ENCODE measurements around the gene NCAPH2. TPM values are rescaled to one million over a fixed set of nuclear protein-coding genes. Genes with fewer than 3 reads are reported as not detected.

NCAPH2 gene
- polyA plus RNA-seq, 3 donors = 12.5 to 23.6 (median 18.1) TPM

DNA sequence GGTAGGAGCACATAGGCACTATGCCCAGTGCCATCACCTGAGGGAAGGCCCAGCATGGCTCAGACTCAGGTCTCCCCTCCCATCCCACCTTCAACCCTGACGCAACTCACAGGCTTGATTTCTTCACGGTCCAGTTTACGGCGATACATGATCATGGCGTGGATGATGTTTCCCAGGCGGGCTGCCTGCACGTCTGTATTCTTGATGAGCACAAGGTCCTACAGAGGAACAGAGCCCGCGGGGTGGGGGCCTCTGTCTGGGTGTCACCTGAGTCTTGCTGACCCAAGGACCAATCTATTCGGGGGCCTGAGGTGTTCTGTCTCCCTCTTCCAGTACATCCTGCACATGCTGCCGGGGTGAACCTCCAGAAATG, 66.3 kb downstream of the NCAPH2 start:
- H3K9ac ChIP-seq (ENCODE audit: insufficient read depth, low read length, poor library complexity, severe bottlenecking) = no peak overlapping the region
- H2AFZ ChIP-seq (ENCODE audit: insufficient read depth, low read depth, low read length, poor library complexity, severe bottlenecking) = no peak overlapping the region
- H3K4me3 ChIP-seq (replicated peaks in 1 of 3; ENCODE audit: low read depth in 2 of 3, low read length in 3 of 3) = no peak overlapping the region
- H3K4me2 ChIP-seq (replicated peaks; ENCODE audit: extremely low read depth, low read length, poor library complexity, severe bottlenecking) = no peak overlapping the region
- 92% methylated on average over 9 of the region's 11 CpGs for WGBS (ENCODE audit: insufficient coverage)
- no peak for TF ChIP-seq CTCF (IDR thresholded peaks at IDR 0.05)
- peaks cover 21 to 67% of the 10 kb centered on the region in 2 donors for H3K36me3 ChIP-seq (replicated peaks in 1 of 2; ENCODE audit: control insufficient read depth in 1 of 2, insufficient read depth in 2 of 2, low read length in 2 of 2)
- H3K9me3 Mint-ChIP-seq = no peaks in the 10 kb centered on the region
- H3K4me1 Mint-ChIP-seq = peaks cover 18% of the 10 kb centered on the region
- peaks cover 0 to 11% (median 8%) of the 10 kb centered on the region in 3 donors for H3K27me3 Mint-ChIP-seq (ENCODE audit: low read depth in 3 of 3)
- H3K27ac ChIP-seq (ENCODE audit: low read depth in 1 of 2, low read length in 2 of 2) = no peak overlapping the region
- H3K4me3 Mint-ChIP-seq = no peak overlapping the region
- peak in 1 of 3 donors; percentile 2 for DNase-seq
- H4K20me1 ChIP-seq (ENCODE audit: insufficient read depth, low read length) = peaks cover 11% of the 10 kb centered on the region
- H3K27me3 ChIP-seq (ENCODE audit: control insufficient read depth in 2 of 2, insufficient read depth in 2 of 2, low read length in 2 of 2) = no peaks in the 10 kb centered on the region
- peaks cover 11 to 20% of the 10 kb centered on the region in 2 donors for H3K4me1 ChIP-seq (ENCODE audit: control insufficient read depth in 1 of 2, insufficient read depth in 2 of 2, low read length in 2 of 2)
- H3K79me2 ChIP-seq (ENCODE audit: insufficient read depth, low read length) = no peaks in the 10 kb centered on the region
- H3K9me3 ChIP-seq (replicated peaks in 1 of 2; ENCODE audit: control insufficient read depth in 1 of 2, insufficient read depth in 1 of 2, low read length in 2 of 2) = no peaks in the 10 kb centered on the region
- H3K36me3 Mint-ChIP-seq = peaks cover 46 to 75% of the 10 kb centered on the region in 2 donors
- no peak overlapping the region for H3K27ac Mint-ChIP-seq
- intact Hi-C loops (cut with micrococcal nuclease) = no loop called here

Other genes starting within 250 kb of the NCAPH2 start
- 1 to 10 TPM in 1 of 3 donors, under 1 TPM in 2; 0.06 to 3.2 (median 0.13) TPM for gene MAPK12, start 246.5 kb upstream of the NCAPH2 start, polyA plus RNA-seq
- gene MAPK11, start 237.8 kb upstream of the NCAPH2 start, polyA plus RNA-seq = under 1 TPM in 1 of 3 donors, not detected in 2; 0.81 TPM
- 100 to 1,000 TPM in 1 of 3 donors, 10 to 100 TPM in 2; 38.2 to 368 (median 70.5) TPM for gene PLXNB2, start 200.6 kb upstream of the NCAPH2 start, polyA plus RNA-seq
- 10 to 100 TPM in 1 of 3 donors, 1 to 10 TPM in 2; 1.7 to 10.6 (median 2.1) TPM for gene DENND6B, start 181.2 kb upstream of the NCAPH2 start, polyA plus RNA-seq
- 10 to 100 TPM in 2 of 3 donors, 1 to 10 TPM in 1; 9.1 to 74.5 (median 10.3) TPM for gene PPP6R2, start 164.9 kb upstream of the NCAPH2 start, polyA plus RNA-seq
- gene SBF1, start 33.2 kb upstream of the NCAPH2 start, polyA plus RNA-seq = 10 to 100 TPM in 1 of 3 donors, 1 to 10 TPM in 2; 4.0 to 45.9 (median 6.2) TPM
- under 1 TPM in 1 of 3 donors, not detected in 2; 0.05 TPM for gene ADM2, start 26.7 kb upstream of the NCAPH2 start, polyA plus RNA-seq
- not detected for gene MIOX, start 21.4 kb upstream of the NCAPH2 start, polyA plus RNA-seq
- 100 to 1,000 TPM in 1 of 3 donors, 10 to 100 TPM in 2; 15.0 to 145 (median 16.6) TPM for gene LMF2, start 522 bp upstream of the NCAPH2 start, polyA plus RNA-seq
- 100 to 1,000 TPM in 1 of 3 donors, 10 to 100 TPM in 2; 39.5 to 101 (median 69.6) TPM for gene SCO2, start 17.4 kb downstream of the NCAPH2 start, polyA plus RNA-seq
- gene TYMP, start 21.8 kb downstream of the NCAPH2 start, polyA plus RNA-seq = 100 to 1,000 TPM; 787 to 994 (median 955) TPM
- 1 to 10 TPM in 2 of 3 donors, under 1 TPM in 1; 0.88 to 4.3 (median 1.4) TPM for gene KLHDC7B, start 37.7 kb downstream of the NCAPH2 start, polyA plus RNA-seq
- gene SYCE3, start 54.7 kb downstream of the NCAPH2 start, polyA plus RNA-seq = 1 to 10 TPM in 2 of 3 donors, not detected in 1; 1.9 to 3.1 TPM
- gene CPT1B, start 70.2 kb downstream of the NCAPH2 start, polyA plus RNA-seq = 10 to 100 TPM in 1 of 3 donors, under 1 TPM in 1, not detected in 1; 0.18 to 66.9 TPM
- 100 to 1,000 TPM in 1 of 3 donors, 10 to 100 TPM in 2; 29.1 to 286 (median 31.3) TPM for gene CHKB, start 74.6 kb downstream of the NCAPH2 start, polyA plus RNA-seq
- gene MAPK8IP2, start 92.6 kb downstream of the NCAPH2 start, polyA plus RNA-seq = under 1 TPM in 1 of 3 donors, not detected in 2; 0.17 TPM
- gene ARSA, start 119.9 kb downstream of the NCAPH2 start, polyA plus RNA-seq = 10 to 100 TPM; 11.9 to 85.2 (median 12.1) TPM
- gene SHANK3, start 164.6 kb downstream of the NCAPH2 start, polyA plus RNA-seq = not detected
- not detected for gene ACR, start 230.0 kb downstream of the NCAPH2 start, polyA plus RNA-seq